Activated CD8-positive, alpha-beta memory T cell treated with anti-CD3 and anti-CD28 coated beads for 48 hours (primary cell): Measurements from ENCODE around the gene RPL10A.
"Not testable (repeated sequence)": the region's sequence is repeated elsewhere in the genome, so short reads cannot be mapped to it uniquely, and the experiment has no call there.

ENCODE experiments used
- DNase-seq, 3 experiments: peaks; one replicate each; pipeline ENCODE4 v3.0.0-alpha.2; 2020; ENCODE audit warnings: low read depth in 2 of 3, low spot score in 2 of 3

Gene RPL10A

DNA sequence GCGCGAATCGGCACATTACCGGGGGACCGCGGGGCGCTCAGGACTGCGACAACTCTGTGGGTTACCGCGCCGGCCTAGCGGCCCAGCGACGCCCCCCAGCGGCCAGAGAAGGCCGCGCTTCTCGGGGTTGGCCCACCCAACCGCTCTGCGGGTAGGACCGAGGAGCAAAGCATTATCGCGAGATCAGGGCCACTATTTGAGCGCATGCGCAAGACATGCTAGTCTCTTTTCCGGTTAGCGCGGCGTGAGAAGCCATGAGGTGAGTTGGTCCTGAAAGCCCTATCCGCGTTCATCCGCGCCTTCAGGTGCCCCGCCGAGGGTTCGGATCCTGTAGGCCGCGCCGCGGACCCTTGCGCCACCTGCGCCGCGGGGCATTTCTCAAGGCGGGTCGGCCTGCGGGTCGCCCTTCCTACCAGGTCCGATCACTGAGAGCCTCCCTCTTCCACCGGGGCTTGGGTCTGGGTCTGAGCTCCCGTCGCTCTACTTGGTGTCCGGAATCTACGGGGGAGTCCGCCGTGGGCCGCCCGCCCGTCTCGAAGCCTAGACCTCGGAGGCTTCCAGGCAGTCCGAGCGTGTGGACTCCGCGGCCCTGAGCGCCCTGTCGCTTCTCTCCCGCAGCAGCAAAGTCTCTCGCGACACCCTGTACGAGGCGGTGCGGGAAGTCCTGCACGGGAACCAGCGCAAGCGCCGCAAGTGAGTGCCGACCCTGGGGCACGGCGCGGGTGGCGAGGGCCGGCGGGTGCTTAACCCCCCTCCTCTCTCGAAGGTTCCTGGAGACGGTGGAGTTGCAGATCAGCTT, at the start of gene RPL10A:
TSS of gene RPL10A (plus strand) at position 221 of the 799 bp plus-strand sequence. CDS start at position 255, 34 bp downstream.
- peak; percentile 88 to 95 (median 91) for DNase-seq

DNA sequence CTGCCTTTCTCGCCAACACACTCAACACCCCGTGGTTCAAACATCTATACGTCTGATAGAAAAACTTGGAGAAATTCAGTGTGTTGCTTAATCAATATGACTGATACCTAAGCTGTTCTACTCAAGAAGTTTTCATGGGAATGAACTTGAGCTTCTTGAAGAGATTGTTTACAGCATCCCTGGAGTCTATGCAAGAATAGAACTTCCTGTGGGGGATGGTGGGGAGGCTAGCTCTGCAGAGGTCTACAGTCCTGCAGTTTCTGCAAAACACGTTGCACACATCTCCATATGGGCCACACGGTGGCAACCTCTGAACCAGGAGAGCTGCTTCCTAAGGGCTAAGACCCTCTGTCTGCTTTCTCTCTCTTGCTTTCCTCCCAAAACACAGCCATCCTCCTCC, 48.8 kb upstream of the RPL10A start:
- no peak for DNase-seq

DNA sequence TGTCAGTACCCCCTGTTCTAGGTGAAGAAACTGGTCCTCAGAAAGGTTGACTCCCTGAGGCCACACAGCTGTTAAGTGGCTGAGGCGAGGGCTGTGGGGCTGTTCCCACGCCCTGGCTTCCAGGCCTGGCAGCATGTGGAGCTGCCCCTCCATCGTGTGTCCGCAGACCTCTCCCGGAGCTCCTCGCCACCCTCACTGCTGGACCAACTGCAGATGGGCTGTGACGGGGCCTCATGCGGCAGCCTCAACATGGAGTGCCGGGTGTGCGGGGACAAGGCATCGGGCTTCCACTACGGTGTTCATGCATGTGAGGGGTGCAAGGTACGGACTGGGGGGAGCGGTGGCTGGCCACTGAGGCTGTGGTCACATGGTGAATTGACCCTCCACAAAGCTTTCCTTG, 48.2 kb upstream of the RPL10A start:
- no peak for DNase-seq

DNA sequence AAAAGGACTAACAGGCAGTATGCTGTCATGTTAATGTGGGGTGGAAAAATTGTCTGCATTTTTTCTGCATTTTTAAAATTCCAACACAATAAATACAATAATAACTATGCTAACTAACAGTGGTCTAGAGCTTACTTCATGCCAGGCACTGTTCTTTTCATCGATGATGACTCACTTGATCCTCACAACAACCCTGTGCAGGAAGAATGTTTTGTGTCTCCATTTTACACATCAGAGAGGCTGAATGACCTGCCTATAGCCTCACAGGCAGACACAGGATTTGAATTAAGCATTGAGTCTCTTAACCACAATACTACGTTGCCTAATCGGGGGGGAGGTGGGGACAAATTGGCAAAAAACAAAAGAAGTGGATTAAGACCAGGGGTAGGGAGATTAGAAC, 42.9 kb upstream of the RPL10A start:
- no peak for DNase-seq

DNA sequence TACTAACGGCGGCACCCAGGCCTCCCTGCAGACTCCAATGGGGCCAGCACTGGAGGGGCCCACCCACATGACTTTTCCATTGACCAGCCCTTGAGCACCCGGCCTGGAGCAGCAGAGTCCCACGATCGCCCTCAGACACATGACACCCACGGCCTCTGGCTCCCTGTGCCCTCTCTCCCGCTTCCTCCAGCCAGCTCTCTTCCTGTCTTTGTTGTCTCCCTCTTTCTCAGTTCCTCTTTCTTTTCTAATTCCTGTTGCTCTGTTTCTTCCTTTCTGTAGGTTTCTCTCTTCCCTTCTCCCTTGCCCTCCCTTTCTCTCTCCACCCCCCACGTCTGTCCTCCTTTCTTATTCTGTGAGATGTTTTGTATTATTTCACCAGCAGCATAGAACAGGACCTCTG, 42.1 kb upstream of the RPL10A start:
- DNase-seq: no peak

DNA sequence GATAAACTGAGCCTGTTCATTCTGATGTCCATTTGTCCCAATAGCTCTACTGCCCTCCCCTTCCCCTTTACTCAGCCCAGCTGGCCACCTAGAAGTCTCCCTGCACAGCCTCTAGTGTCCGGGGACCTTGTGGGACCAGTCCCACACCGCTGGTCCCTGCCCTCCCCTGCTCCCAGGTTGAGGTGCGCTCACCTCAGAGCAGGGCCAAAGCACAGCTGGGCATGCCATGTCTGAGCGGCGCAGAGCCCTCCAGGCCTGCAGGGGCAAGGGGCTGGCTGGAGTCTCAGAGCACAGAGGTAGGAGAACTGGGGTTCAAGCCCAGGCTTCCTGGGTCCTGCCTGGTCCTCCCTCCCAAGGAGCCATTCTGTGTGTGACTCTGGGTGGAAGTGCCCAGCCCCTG, 40.8 kb upstream of the RPL10A start:
- DNase-seq: no peak

DNA sequence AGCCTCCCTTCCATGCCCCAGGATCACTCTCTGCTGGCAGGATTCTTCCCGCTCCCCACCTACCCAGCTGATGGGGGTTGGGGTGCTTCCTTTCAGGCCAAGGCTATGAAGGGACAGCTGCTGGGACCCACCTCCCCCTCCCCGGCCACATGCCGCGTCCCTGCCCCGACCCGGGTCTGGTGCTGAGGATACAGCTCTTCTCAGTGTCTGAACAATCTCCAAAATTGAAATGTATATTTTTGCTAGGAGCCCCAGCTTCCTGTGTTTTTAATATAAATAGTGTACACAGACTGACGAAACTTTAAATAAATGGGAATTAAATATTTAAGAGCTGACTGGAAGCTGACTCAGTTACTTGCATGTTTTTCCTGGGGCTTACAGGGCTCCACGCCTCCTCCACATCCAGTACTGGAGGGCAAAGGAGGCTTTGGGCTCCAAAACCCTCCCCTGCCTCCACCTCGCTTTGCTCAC, 40.3 kb upstream of the RPL10A start:
- DNase-seq: no peak

DNA sequence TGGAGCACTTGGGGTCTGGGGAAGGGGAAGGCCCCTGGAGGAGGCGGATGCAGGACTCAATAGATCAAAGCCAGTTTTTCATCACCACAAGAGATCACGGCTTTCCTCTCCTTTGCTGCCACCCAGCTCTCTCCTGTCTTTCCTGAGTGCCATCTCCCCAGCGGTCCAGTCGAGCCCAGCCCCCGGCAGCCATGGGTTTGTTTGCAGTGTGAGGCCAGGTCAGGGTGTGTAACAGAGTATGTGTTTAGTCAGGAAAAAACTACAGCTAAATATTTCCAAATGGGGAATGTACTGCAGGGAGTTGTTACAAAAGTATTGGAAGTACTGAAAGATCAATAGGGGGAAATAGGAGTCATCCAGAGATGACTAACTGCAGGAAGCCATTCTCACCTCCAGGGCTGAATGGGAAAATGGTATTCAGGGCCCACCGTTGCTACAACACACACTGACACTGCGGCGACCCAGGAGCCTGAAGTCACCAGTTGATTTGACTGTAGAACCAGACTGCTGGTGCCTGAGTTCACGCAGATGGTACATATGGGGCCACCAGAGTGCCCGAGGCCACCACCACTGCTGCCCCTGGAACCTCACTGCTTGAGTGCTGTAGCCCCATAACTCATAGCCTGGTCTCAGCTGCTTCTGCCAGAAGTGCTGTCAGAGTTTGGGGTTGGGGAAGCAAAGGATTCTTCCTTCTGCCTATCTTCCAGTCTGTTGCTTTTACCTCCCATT, 39.6 kb upstream of the RPL10A start:
- DNase-seq: no peak

DNA sequence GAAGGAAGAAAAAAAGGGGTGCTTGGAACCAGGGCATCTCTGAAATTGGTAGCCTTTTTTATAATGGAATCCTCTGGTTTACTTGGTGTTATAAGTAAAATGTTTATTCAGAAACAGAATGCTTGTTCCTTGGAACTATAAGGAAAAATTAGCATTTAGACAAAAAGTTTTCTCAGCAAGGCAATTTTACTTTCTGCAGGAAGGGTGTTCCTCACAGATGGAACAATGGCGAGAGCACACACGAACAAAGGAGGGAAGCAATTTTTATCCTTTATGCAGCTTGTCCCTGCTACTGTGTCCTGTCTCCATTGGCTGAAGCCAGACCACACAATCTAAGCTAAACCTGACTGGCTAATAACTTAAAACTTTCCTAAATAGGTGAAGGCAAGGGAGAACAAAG, 38.7 kb upstream of the RPL10A start:
- no peak for DNase-seq

DNA sequence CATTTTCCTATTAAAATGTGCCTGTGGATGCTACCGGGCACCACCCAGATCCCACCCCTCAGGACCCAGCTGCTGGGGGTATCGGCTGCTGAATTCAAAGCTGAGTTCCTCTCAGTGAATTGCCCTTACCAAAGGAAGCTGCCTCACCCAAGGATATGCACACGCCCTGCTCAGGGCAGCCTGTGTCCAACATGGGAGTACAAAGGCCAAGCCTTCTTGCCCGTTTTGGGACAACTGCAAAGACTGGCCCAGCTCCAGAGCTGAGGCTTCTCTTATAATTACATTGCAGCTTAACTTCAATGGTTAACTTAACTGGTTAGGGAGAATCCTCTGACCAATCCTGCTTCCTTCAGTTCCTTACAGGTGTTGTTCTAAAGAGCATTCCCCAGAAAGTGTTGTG, 35.9 kb upstream of the RPL10A start:
- DNase-seq: no peak

DNA sequence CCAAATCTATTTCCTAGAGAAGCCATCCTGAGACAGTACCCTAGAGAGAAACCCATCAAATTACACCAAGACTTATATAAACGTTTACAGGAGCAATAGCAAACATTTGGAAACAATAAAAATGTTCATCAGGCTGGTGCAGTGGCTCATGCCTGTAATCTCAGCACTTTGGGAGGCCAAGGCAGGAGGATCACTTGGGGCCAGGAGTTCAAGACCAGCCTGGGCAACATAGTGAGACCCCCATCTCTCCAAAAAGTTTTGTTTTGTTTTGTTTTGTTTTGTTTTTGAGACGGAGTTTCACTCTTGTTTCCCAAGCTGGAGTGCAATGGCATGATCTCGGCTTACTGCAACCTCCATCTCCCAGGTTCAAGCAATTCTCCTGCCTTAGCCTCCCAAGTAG, 35.5 kb upstream of the RPL10A start:
- not testable (repeated sequence) for DNase-seq

DNA sequence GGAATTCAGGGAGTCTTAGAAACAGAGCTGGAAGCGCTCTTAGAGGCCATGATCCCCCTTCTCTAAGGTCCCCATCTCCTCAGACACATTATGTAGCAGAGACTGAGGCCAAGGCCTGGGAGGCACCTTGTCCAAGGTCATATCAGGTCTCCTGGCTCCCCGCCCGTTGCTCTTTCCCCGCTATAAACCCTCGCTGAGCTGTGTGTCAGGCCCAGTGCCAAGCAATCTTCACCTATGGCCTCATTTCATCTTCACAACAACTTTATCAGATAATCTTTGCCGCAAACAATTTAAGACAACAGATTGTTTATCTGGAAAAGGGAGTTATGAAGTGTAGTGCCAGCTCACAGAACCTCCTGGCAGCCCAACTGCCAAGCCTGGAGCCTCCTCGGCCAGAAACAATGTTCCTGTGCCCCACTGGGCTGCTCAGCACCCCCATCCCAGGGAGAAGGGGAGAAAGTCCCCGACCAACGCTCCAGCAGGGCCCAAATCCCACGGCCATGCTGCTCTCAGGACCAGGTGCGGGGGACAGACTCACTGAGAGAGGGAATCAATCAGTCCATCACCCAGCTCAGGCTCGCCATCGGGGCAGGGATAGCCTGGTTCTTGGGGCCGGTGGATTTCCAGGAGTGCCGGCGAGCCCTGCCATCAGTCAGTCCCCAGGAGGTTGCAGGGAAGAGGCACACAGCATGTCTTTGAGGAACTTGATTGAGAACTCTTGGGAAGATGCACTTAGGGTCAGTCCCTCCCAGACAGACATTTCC, 32.9 kb upstream of the RPL10A start:
- no peak for DNase-seq

DNA sequence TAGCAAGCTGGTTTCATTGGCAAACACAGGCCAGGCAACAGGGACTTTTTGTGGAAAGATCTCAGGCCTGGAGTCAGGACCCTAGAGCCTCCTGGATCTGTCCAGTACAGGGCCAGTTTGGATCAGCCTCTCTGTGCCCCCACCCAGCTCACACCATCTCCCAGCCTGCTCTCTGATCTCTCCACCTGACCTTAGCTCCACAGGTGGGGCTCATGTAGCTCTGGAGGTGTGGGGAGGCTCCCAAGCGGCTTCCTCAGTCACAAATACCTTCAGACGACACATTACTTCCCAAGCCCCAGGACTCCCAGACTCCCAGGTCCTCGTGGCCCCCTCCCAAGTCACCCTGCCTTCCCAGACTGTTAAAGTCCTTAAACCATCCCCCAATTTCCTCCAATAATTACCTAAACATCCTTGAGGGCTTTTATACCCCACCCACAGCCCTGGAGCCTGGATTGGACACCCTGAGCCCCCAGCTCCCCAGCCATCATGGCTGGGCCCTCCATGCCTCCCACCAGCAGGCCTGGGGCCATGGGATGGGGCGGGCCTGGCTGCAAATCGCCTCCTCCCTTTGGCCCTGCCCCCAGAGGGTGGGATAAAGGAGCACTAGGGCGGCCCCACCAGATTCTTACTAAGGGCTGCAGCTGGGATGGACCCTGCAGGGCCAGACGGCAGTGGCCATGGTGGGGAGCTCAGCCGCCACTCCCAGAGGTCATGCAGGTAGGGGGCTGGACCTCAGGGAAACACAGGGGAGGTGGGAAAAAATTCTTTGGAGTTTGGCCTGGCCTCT, 31.9 kb upstream of the RPL10A start:
- DNase-seq: no peak

DNA sequence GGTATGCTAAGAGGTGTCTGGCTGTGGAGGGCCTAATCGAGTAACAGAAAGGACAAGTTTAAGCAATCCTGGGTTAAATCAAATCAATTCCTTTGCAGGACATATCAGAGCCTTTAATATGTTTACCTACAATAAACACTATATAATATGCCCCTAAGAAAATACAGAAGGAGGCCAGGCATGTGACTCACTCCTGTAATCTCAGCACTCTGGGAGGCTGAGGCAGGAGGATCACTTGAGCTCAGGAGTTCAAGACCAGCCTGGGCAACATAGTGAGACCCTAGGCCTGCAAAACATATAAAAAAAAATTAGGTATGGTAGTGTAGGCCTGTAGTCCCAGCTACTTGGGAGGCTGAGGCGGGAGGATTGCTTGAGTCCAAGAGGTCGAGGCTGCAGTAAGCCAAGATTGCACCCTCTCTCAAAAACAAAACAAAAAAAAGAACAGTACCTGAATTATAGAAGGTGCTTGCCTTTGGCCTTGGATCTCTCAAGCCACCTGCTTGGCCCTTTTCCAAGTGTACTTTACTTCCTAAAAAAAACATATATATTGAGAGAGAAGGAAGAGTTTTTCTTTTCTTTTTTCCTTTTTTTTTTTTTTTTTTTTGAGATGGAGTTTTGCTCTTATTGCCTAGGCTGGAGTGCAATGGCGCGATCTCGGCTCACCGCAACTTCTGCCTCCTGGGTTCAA, 29.7 kb upstream of the RPL10A start:
- DNase-seq: not testable (repeated sequence)

DNA sequence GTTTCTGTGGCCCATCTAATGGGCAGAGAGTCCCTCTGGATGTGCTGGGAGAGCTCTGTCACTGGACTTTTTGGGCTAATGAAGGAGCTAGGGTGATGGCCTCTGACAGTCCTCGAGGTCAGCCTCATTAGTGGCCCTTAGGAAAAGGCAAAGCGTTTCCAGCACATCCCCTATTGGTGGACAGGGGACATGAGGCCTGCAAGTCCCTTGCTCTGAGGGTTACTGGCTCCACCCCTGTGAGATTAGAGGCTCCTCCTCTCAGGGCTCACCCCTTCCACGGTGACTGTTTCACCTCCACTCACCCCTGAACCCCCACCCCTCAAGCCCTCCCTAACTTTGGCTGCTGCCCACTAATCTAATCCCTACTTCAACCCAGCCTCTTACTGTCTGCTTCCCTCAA, 28.9 kb upstream of the RPL10A start:
- DNase-seq: no peak

DNA sequence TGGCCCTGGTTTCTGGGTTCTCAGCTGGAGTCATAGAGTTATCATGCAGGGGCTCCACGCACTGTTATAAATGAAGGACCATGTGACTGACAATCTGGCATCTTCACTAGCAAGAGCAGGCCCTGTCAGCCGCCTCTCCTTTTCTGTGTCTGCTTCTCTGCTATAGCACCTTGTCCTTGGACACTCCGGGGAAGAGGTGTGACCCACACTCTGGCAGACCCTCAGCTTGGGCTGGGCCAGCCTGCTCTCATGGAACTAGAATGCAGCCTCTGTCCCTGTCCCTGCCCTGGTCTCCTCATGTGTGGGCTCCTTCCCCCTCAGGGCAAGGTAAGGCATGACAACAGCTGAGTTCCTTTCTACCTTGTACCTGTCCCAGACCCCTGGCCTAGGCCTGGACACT, 27.0 kb upstream of the RPL10A start:
- DNase-seq: no peak

DNA sequence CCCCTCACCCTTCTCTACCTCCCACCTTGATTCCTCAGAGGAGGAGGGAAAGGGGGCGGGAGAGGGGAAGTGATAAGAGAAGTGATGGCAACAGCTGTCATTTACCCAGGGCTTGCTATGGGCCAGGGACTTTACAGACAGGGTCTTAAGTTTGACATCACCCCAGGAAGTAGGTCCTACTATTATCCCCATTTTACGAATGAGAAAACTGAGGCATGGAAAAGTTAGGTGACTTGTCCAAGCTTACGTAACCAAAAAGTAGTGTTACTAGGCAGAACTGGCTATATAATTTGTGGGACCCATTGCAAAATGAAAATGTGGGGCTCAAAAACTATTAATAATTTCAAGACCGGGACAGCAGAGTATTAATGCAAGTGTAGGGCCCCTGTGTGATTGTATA, 26.6 kb upstream of the RPL10A start:
- DNase-seq: no peak

DNA sequence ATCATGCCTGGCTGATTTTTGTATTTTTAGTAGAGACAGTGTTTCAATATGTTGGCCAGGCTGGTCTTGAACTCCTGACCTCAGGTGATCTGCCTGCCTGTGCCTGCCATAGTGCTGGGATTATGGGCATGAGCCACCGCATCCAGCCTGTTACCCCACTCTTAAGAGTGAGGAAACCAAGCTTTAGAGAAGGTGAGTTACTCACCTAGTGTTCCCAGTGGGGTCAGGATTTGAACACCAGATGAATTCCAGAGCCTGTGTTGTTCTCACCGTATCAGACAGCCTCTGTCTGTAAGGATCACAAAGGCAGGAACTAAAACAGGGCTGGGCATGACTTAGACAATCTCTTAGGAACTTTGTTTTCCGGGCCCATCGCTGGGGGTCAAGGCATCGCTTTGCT, 25.5 kb upstream of the RPL10A start:
- DNase-seq: no peak

DNA sequence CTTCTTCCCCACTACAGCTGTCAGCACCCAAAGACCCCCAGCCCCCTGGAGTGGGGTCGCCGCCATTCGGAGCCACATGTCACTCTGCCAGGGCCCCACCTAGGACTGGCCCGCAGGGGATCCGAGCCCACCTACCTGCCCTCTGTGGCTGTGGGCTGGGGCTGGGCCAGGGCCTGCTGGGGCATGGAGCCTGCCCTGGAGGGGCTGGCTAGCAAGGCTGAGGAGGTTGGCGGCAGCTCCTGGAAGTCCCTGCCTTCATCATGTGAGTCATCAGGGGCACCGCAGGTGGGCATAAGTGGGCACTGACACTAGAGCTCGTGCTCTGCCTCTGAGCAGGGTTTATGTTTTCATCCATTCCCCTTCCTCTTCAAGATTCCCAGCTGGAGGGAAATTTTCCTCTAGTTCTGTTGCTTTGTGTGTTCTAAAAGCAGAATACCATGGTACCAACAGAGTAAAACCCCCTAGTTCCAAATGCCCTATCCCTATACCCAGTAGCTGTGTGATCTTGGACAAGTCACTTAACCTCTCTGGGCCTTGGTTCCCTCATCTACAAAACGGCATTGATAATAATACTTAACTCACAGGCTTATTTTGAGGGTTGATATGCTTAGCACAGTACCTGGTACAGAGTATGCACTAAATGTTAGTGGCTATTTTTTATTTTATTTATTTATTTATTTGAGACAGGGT, 24.7 kb upstream of the RPL10A start:
- DNase-seq: no peak

DNA sequence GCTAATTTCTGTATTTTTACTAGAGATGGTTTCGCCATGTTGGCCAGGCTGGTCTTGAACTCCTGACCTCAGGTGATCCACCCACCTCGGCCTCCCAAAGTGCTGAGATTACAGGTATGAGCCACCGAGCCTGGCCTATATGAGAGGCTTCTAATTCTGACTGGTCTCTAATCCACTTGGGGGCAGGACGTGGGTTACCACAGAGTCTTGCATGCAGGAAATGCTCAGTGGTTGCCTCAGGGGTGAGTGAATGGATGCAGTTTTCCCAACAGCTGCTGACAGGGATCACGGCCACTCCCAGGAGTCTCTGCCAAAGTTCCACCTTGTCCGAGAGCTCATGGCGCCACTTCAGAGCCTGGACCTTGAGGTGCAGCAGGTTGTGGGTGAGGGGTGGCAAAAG, 22.5 kb upstream of the RPL10A start:
- DNase-seq: no peak
